GM18870 (cell line): Measurements from ENCODE around the gene VAC14.

ENCODE experiments used
- ATAC-seq: cut with Tn5 transposase; IDR thresholded peaks from one replicate; pipeline ENCODE4 v1.9.1; 2021; ENCODE audit warnings: moderate library complexity; ENCODE audit not compliant: unreplicated experiment

The VAC14 gene

GRCh38 chr16:70725912-70726828 is 74.8 kb downstream of the VAC14 start:
- ATAC-seq: no peak

GRCh38 chr16:70725024-70725911 is 75.7 kb downstream of the VAC14 start:
- no peak for ATAC-seq

DNA sequence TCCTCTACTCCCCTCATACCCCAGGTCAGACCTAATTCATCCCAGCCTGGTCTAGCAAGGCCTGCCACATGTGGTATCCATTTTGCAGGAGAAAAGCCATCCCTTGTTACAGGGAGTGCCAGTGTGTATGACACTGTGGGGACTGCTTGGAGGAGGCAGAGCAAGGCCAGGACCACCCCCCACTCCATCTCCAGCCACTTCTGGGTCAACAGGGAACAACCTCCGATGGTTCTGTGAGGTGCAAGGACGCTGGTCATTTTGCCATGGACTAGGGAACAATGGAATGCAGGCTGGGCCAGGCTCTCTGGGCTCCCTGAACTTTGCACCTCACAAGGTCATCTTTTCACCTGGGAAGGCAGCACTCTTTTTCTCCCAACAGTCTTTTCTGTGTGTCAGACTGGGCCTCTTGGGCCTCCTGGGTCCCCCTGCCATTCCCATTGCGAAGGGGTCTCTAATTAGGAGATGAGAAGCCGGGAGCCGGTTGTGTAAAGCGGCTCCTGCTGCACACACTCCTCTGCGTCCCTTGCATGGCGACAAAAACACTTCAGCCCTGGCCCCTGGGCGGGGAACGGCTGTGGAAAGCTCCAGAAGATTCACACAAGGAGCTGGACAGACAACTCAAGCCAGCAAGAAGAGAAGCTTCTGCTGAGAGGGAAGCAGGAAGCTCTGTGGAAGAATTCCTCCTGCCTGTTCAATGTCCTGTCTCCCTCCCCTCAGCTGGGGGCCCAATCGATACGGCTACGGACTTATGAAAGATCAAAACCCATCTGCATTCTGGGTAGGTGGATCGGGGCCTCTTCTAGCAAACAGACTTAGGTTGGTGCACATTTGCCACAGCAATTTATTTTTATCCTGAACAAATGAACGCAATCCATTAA is 76.6 kb downstream of the VAC14 start:
- no peak for ATAC-seq

- ATAC-seq: no peak
Observed at GRCh38 chr16:70723740-70724145, 77.2 kb downstream of the VAC14 start.

- no peak for ATAC-seq
Observed at GRCh38 chr16:70721202-70721963, 79.6 kb downstream of the VAC14 start.

- no peak for ATAC-seq
Observed at GRCh38 chr16:70720425-70721201, 80.3 kb downstream of the VAC14 start.

GRCh38 chr16:70717065-70717464 is 83.9 kb downstream of the VAC14 start:
- ATAC-seq: no peak

DNA sequence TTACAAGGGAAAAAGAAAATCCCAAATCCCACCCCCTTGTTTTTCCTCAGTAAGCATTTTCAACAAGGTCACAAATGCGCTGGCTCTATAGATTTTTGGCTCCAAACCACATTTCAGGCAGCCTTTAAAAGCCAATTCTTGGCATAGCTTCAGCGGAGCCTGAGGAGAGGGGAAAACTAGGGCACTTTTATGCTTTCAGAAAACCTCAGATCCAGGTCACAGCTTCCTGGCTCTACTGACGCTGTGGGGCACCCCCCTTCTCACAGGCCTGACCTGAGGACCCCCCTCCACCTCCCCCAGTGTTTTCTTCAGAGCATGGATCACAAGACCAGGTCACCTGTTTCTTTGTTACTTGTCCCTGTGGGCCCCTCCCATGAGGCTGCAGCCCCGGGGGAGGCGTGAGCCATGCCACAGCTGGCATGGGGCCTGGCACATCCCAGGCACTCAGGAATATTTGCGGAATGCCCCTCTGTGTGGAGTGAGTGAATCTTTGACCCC is 85.0 kb downstream of the VAC14 start:
- no peak for ATAC-seq

DNA sequence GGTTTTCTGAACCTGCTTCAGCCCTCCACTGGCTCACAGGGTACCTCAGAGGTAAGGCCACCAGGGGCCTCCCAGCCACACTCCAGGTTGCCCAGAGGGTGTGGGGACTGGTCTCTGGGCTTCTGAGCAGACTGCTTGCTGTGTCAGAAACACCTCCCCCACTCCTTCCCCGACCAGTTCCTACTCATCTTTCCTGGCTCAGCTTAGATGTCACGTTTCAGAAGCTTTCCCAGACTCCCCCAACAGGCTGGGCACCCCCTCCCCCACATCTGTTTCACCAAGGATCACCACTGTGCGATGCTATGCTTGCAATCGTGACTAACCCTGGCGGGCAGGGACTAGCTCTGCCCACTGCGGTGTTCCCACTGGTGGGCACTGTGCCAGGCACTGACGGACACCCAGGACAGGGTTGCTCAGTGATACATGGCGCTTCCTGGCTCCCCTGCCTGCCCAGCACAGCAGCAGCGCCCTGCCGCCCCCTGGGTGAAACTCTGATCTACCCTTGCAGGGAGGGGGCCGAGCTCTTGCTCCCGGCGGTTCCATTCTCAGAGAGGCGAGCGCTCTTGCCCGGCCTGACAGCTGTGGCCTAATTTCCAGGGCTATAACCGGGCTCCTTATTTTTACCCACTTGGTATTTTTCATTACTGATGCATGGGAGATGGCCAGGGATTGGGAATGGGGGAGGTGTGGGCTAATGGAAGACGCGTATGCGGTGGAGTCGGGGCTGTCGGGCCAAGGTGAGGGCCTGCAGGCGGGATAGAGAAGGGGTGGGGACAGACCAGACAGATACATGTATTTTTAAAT is 85.7 kb downstream of the VAC14 start:
- no peak for ATAC-seq

DNA sequence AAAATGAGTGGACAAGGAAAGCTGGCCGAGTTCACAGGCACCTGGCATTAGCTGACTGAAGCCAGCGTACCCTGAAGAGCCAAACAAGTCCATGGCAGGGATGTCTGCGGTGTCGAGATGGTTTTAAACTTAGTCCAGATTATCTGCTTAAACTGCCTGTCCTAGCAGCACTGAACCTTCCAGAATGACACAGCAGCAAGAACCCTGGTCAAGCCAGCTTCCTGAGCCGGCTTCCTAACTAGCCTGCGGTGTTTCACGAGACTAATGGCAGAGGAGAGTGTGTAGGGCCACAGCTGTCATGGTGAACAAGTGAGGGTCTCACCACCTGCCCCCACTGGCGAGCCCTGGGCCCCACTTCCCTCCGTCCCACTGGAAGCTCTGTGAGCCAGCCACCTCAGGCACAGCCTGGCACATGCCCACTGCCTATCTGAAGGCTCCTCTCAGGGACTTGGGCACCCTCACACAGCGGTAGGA is 86.3 kb downstream of the VAC14 start:
- ATAC-seq: no peak

DNA sequence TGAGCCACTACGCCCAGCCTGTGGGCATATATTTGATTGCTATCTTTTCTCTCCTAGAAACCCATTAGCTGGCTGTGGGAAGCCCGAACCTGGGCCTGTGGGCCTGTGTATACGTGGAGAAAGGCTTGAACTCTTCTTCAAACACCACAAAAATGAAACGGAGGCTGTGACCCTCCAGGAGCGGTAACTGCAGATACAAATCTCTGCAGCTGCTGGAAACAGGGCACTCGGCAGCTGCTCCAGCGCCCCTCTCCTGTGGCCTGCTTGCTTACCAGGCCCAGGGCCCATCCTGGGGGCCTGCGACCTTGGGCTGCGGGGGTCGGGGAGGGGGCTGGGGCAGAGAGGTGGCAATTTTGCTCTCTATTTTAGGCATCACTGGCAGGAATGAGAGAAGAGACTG is 87.1 kb downstream of the VAC14 start:
- no peak for ATAC-seq

DNA sequence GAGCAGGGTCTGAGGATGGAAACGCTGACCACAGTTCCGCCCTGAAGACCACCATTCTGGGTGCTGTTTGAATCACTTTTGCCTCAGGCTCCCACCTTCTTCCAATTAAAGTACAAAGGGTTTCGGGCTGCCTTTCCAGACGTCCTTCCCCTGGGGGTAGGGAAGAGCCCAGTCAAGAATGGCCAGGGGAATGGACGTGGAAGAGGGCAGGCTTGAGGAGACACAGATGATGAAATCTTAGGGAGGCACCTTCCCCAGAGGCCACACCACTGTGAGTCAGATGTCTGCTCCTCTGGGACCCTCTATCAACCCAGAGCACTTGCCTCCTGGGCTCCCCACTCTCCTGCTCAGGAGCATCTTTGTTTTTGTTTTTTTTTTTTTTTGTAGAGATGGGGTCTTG is 87.6 kb downstream of the VAC14 start:
- no peak for ATAC-seq

DNA sequence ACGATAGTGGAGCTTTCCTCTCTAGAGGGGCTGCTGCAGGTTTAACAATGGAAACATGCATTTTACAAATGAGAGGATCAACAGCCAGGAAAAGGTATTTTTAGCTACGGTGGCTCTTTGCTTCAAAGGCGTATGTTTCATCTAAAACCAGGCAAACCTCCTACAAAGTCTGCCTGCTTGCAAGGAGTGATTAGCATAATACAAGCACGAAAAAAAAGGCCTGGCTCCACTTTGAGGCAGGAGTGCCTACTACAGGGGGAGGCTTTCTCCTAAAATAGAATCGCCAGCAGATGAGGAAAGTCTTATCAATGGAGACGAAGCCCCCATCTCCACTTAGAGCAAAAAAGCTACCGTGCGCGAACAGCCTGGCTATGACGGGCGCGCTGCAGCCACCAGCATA is 88.0 kb downstream of the VAC14 start:
- ATAC-seq: no peak

- no peak for ATAC-seq
Observed at GRCh38 chr16:70712359-70712758, 88.6 kb downstream of the VAC14 start.

GRCh38 chr16:70711211-70712031 is 89.5 kb downstream of the VAC14 start:
- ATAC-seq: no peak

DNA sequence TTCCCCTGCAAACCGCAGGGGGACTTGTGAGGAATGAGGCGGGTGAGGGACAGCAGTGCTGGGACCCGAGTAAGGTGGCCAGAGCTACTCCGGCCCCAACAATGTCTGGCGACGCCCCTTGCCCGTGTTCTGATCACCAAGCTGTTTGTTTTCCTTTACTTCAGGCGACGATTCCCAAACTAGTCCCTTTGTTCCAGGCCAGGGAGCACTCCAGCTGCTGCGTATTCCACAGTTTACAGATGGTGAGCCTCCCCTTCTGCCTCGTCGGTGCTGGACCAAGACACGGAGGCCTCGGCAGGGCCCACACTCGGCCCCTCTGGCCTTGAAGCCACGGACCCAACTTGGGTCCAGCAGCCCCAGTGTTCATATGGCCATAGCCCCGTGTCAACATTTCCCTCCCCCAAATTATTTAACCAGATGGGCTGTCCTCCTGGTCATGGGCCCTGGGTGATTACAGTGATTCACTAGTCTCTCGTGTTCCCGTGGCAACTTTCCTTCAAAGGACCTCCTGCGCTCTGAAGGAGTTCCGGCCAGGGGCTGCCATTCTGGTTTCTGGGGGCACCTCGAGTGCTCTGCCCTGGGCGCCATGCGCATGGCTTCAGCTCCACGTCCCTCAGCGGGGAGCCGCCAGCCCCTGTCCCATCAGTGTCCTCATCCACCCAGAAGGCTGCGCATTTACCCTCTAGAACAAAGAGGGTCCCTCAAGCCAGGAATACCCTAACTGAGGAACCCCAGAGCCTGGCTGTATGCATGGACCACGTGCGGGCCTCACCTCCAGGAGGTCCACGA is 90.3 kb downstream of the VAC14 start:
- ATAC-seq: no peak

DNA sequence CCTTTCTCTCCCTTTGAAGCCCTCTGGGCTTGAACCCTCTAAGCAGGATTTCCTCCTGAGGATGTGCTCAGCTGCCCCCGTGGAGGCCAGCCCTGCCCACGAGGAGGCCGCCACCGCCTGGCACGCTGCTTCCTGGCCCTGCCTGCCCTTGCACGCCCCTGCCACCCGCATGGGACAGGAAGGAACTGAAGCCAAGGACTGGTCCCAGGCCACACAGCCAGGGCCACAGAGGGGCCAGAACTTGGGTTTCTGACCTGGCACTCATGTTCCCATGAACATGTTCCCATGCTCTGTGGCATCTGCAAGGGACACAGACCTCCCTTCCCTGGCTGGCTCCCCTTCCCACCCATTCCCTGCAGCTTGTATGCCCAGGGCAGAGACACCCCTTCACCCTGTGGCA is 91.0 kb downstream of the VAC14 start:
- no peak for ATAC-seq
